Cardiac muscle cell (in vitro differentiated cells and primary cell): Measurements from ENCODE around the gene NLRP3. TPM values are rescaled to one million over a fixed set of nuclear protein-coding genes. Genes with fewer than 3 reads are reported as not detected.
"Not testable (repeated sequence)": the region's sequence is repeated elsewhere in the genome, so short reads cannot be mapped to it uniquely, and the experiment has no call there.

Experiments used
- DNase-seq, 2 donors: peaks; one replicate each; pipeline versions ENCODE4 v3.0.0 to v3.0.0-alpha.2; 2010 to 2017; ENCODE audit warnings: low read depth in 1 of 2, low spot score in 1 of 2
- H3K27ac ChIP-seq: fragments of 200-600 bp; sonication (generic); 2 replicates; pipeline ENCODE4 v1.5.1; 2016
- H3K27me3 ChIP-seq: fragments of 200-600 bp; sonication (generic); 2 replicates; pipeline ENCODE4 v1.6.0; 2016; ENCODE audit warnings: control low read depth
- H3K36me3 ChIP-seq: fragments of 200-600 bp; sonication (generic); 2 replicates; pipeline ENCODE4 v1.5.1; 2016; ENCODE audit warnings: control low read depth
- H3K4me1 ChIP-seq: fragments of 200-600 bp; sonication (generic); 2 replicates; pipeline ENCODE4 v1.8.1; 2017; ENCODE audit warnings: low read depth, mild to moderate bottlenecking, mixed run types
- H3K4me3 ChIP-seq: fragments of 200-600 bp; sonication (generic); 2 replicates; pipeline ENCODE4 v1.5.1; 2016; ENCODE audit warnings: mild to moderate bottlenecking
- H3K9me3 ChIP-seq: fragments of 200-600 bp; sonication (generic); 2 replicates; pipeline ENCODE4 v1.5.1; 2017; ENCODE audit warnings: low read depth, mild to moderate bottlenecking, control low read depth
- polyA plus RNA-seq: library from polyadenylated mRNA; unstranded; fragments of >200 nt; fragmentation: Nextera tagmentation; extraction: Ambion mirVana; gene quantifications from 2 replicates; pipeline ENCODE4 v1.2.1, GENCODE V29; 2016
- total RNA-seq: library from RNA; depleted of rRNA; stranded (reverse); fragments of >200 nt; gene quantifications from 2 replicates; pipeline ENCODE4 v1.2.3, GENCODE V29; 2016
- TF ChIP-seq, protein P1 (sequence below): IDR thresholded peaks from 2 replicates; pipeline ENCODE4 v1.5.1; 2012; ENCODE audit warnings: low read depth, mild to moderate bottlenecking, low read length

NLRP3 gene
- 0.39 and 1.5 TPM in 2 replicates for total RNA-seq
- polyA plus RNA-seq: not detected in 2 replicates

DNA sequence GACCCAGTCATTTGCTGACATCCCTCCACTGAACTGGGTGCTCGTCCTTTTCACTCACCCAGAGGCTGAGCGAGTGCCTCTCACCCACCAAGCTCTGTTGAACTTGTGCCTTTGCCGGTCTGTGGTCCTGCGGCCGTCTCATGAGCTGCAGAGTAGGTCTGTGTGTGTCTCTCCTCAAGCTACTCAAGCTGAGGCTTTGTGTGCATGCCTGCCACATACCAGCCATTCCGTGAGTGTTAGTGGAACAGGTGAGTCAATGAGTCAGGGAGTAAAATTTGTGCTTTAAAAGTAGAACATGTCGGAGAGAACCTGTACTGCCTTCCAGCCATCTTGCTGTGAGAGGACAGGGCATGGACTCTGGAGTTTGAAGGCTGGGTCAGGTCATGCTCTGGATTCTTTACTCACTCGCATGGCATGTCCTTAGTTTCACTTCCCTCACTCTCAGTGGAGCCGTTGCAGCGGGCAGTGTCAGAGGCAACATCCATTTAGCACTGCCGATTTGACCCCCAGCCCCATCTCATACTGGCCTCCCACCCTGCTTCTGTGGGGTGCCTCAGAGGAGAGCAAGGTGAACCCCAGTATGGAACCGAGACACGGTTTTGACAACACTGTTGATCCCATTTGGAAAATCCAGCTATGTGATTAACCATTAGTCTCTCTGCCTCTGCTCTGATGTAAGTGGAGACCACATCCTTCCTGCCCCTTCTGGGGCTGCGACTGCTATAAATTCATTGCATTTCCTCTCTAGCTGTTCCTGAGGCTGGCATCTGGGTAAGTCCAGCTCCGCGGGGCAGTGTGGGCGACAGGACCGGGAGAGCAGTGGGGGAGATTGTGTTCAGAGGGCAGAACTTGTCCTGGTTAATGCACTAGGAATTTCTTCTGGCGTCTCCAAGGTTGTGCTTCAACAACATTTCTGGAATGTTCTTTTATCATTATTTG, at the start of gene NLRP3:
NLRP3 (plus strand) TSS at position 751 of the 939 bp plus-strand sequence. CDS start 2,628 bp downstream, outside the sequence.
- H3K4me3 ChIP-seq: no peak within 1 kb of the TSS

DNA sequence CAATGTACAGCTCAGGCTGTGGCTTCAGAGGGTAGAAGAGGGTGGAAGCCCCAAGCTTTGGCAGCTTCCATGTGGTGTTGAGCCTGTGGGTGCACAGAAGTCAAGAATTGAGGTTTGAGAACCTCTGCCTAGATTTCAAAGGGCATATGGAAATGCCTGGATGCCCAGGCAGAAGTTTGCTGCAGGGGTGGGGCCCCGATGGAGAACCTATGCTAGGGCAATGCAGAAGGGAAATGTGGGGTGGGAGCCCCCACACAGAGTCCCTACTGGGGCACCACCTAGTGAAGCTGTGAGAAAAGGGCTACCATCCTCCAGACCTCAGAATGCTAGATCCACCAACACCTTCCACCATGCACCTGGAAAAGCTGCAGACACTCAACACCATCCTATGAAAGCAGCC, 49.6 kb upstream of the NLRP3 start:
- not testable (repeated sequence) for H3K4me3 ChIP-seq, H3K4me1 ChIP-seq, DNase-seq, H3K36me3 ChIP-seq, H3K27ac ChIP-seq, H3K27me3 ChIP-seq, H3K9me3 ChIP-seq

More for the DNA sequence above, at the start of gene NLRP3:
- no peaks in the 10 kb centered on the region for H3K27me3 ChIP-seq
- TF ChIP-seq, protein P1, sequence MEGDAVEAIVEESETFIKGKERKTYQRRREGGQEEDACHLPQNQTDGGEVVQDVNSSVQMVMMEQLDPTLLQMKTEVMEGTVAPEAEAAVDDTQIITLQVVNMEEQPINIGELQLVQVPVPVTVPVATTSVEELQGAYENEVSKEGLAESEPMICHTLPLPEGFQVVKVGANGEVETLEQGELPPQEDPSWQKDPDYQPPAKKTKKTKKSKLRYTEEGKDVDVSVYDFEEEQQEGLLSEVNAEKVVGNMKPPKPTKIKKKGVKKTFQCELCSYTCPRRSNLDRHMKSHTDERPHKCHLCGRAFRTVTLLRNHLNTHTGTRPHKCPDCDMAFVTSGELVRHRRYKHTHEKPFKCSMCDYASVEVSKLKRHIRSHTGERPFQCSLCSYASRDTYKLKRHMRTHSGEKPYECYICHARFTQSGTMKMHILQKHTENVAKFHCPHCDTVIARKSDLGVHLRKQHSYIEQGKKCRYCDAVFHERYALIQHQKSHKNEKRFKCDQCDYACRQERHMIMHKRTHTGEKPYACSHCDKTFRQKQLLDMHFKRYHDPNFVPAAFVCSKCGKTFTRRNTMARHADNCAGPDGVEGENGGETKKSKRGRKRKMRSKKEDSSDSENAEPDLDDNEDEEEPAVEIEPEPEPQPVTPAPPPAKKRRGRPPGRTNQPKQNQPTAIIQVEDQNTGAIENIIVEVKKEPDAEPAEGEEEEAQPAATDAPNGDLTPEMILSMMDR: no peak
- no peak for DNase-seq
- no peaks in the 10 kb centered on the region for H3K4me1 ChIP-seq
- no peaks in the 10 kb centered on the region for H3K9me3 ChIP-seq
- no peak within 1 kb of the TSS for H3K27ac ChIP-seq
- H3K36me3 ChIP-seq: no peaks in the 10 kb centered on the region

DNA sequence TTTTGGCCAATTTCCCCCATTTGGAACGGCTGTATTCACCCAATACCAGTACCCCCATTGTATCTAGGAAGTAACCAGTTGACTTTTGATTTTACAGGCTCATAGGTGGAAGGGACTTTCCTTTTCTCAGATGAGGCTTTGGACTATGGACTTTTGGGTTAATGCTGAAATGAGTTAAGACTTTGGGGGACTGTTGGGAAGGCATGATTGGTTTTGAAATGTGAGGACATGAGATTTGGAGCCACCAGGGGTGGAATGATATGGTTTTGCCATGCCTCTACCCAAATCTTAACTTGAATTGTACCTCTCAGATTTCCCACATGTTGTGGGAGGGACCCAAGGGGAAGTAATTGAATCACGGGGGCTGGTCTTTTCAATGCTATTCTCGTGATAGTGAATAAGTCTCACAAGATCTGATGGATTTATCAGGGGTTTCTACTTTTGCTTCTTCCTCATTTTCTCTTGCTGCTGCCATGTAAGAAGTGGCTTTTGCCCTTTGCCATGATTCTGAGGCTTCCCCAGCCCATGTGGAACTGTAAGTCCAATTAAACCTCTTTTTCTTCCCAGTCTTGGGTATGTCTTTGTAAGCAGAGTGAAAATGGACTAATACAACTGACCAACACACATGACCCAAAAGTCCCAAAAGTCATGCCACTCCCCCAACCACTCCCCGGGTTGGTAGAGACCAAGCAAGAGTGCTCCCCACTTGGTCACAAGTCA, 48.9 kb upstream of the NLRP3 start:
- Histone ChIP-seq H3K27ac (no peak overlapping the region), H3K36me3 (no peaks in the 10 kb centered on the region), H3K4me1 (no peaks in the 10 kb centered on the region), H3K27me3 (no peaks in the 10 kb centered on the region), H3K9me3 (no peaks in the 10 kb centered on the region), H3K4me3 (no peak overlapping the region)
- no peak for DNase-seq
- TF ChIP-seq, protein P1: no peak

DNA sequence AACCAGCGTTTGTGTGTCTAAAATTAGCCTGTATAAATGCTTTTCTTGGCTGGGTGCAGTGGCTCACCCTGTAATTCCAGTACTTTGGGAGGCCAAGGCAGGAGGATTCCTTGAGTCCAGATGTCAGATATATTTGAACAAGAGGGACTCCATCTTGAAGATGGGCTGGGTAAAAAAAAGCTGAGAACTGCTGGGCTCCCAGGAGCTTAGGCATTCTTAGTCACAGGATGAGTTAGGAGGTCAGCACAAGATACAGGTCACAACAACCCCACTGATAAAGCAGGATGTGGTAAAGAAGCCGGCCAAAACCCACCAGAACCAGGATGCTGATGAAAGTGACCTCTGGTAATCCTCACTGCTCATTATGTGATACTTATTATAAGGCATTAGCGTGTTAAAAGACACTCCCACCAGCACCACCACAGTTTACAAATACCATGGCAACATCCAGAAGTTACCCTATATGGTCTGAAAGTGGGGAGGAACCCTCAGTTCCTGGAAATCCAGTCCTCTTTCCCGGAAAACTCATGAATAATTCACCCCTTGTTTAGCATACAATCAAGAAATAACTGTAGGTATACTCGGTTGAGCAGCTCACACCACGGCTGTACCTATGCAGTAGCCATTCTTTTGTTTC, 48.1 kb upstream of the NLRP3 start:
- Histone ChIP-seq H3K27me3 (no peaks in the 10 kb centered on the region), H3K9me3 (no peaks in the 10 kb centered on the region), H3K27ac (no peak overlapping the region), H3K36me3 (no peaks in the 10 kb centered on the region), H3K4me1 (no peaks in the 10 kb centered on the region), H3K4me3 (no peak overlapping the region)
- DNase-seq: peak in 1 of 2 donors; percentile 57
- TF ChIP-seq, protein P1: no peak

DNA sequence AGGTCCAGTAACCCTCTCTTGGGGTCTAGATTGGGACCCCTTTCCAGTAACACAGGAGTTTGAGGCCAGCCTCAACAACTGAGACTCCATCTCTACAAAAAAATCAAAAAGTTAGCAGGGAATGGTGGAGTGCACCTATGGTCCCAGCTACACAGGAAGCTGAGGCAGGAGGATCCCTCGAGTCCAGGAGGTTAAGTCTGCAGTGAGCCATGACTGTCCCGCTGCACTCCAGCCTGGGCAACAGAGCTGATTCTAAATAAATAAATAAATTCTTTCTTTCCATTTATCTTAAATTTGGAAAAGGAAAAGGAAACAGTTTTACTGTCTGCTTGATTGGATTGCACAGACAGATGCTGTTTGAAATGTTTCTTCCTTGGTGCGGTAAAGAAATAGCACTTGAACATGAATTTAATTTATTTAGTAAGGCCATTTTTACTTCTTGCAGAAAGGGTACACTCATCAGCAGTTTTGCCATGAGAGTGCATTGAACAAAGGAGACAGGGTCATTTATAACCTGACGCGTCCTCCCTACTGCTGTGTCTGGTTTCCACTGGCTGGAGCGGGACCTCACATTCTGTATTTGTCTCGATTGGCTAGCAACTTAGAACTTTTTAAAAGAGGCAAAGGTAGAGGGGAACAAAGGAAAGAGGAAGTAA, 47.4 kb upstream of the NLRP3 start:
- Histone ChIP-seq H3K27ac (no peak overlapping the region), H3K36me3 (no peaks in the 10 kb centered on the region), H3K4me3 (no peak overlapping the region), H3K4me1 (no peaks in the 10 kb centered on the region), H3K9me3 (no peaks in the 10 kb centered on the region), H3K27me3 (no peaks in the 10 kb centered on the region)
- TF ChIP-seq, protein P1: no peak
- no peak for DNase-seq
